ENCODE data around the gene TMEM163. TPM values are rescaled to one million over a fixed set of nuclear protein-coding genes. Genes with fewer than 3 reads are reported as not detected.

The TMEM163 gene
- total RNA-seq, 1 donor from 2014 or later: 1.0 TPM

GRCh38 chr2:134459706-134460406 is 258.9 kb downstream of the TMEM163 start:
- no peak for TF ChIP-seq CTCF (conservative IDR thresholded peaks at IDR 0.05)
- no peaks in the 10 kb centered on the region for H3K9me3 Mint-ChIP-seq
- no peak for DNase-seq (ENCODE audit: low read depth, low spot score)
- no peak overlapping the region for H3K27ac Mint-ChIP-seq (ENCODE audit: unreplicated experiment)
- H3K27me3 Mint-ChIP-seq (ENCODE audit: low read depth): no peaks in the 10 kb centered on the region
- no peaks in the 10 kb centered on the region for H3K4me1 Mint-ChIP-seq
- H3K36me3 Mint-ChIP-seq (ENCODE audit: low read depth): no peaks in the 10 kb centered on the region
- H3K4me3 Mint-ChIP-seq: no peak overlapping the region

GRCh38 chr2:134458950-134459349 is 259.9 kb downstream of the TMEM163 start:
- Mint-ChIP-seq H3K4me1 (no peaks in the 10 kb centered on the region), H3K36me3 (ENCODE audit: low read depth) (no peaks in the 10 kb centered on the region), H3K27me3 (ENCODE audit: low read depth) (no peaks in the 10 kb centered on the region), H3K9me3 (no peaks in the 10 kb centered on the region), H3K27ac (ENCODE audit: unreplicated experiment) (no peak overlapping the region), H3K4me3 (no peak overlapping the region)
- no peak for TF ChIP-seq CTCF (conservative IDR thresholded peaks at IDR 0.05)
- DNase-seq (ENCODE audit: low read depth, low spot score): no peak

- no peak for TF ChIP-seq CTCF (conservative IDR thresholded peaks at IDR 0.05)
- Mint-ChIP-seq H3K9me3 (no peaks in the 10 kb centered on the region), H3K27me3 (ENCODE audit: low read depth) (no peaks in the 10 kb centered on the region), H3K4me1 (no peaks in the 10 kb centered on the region), H3K27ac (ENCODE audit: unreplicated experiment) (no peak overlapping the region), H3K36me3 (ENCODE audit: low read depth) (no peaks in the 10 kb centered on the region), H3K4me3 (no peak overlapping the region)
- DNase-seq (ENCODE audit: low read depth, low spot score): no peak
Measured at GRCh38 chr2:134458473-134458853, 260.3 kb downstream of the TMEM163 start.

GRCh38 chr2:134457765-134458472 is 260.9 kb downstream of the TMEM163 start:
- Mint-ChIP-seq H3K27ac (ENCODE audit: unreplicated experiment) (no peak overlapping the region), H3K36me3 (ENCODE audit: low read depth) (no peaks in the 10 kb centered on the region), H3K4me1 (no peaks in the 10 kb centered on the region), H3K4me3 (no peak overlapping the region), H3K9me3 (no peaks in the 10 kb centered on the region), H3K27me3 (ENCODE audit: low read depth) (no peaks in the 10 kb centered on the region)
- no peak for TF ChIP-seq CTCF (conservative IDR thresholded peaks at IDR 0.05)
- no peak for DNase-seq (ENCODE audit: low read depth, low spot score)

GRCh38 chr2:134457353-134457752 is 261.4 kb downstream of the TMEM163 start:
- H3K4me3 Mint-ChIP-seq: no peak overlapping the region
- no peaks in the 10 kb centered on the region for H3K36me3 Mint-ChIP-seq (ENCODE audit: low read depth)
- H3K27ac Mint-ChIP-seq (ENCODE audit: unreplicated experiment): no peak overlapping the region
- H3K27me3 Mint-ChIP-seq (ENCODE audit: low read depth): no peaks in the 10 kb centered on the region
- no peaks in the 10 kb centered on the region for H3K4me1 Mint-ChIP-seq
- H3K9me3 Mint-ChIP-seq: no peaks in the 10 kb centered on the region
- no peak for DNase-seq (ENCODE audit: low read depth, low spot score)
- no peak for TF ChIP-seq CTCF (conservative IDR thresholded peaks at IDR 0.05)
